HL-60 (cell line): ENCODE results near the gene CAPZA1.

Experiments used
- DNase-seq, 2 experiments: peaks; one replicate each; pipeline ENCODE4 v3.0.0-alpha.2; 2010 to 2020; ENCODE audit warnings: low read depth in 1 of 2, low spot score in 1 of 2
- H3K27ac ChIP-seq: fragments of 250-450 bp; sonication (Bioruptor Pico); replicated peaks from 2 replicates; pipeline ENCODE4 v1.5.1; 2020; ENCODE audit warnings: mild to moderate bottlenecking, moderate library complexity
- H3K27me3 ChIP-seq: fragments of 250-450 bp; sonication (Bioruptor Pico); 2 replicates; pipeline ENCODE4 v1.5.1; 2021; ENCODE audit warnings: mild to moderate bottlenecking, moderate library complexity; ENCODE audit not compliant: insufficient read depth, poor library complexity, severe bottlenecking
- H3K4me3 ChIP-seq: replicated peaks from 2 replicates; pipeline ENCODE4 v1.5.1; 2011; ENCODE audit warnings: mild to moderate bottlenecking, control low read depth, low read length; ENCODE audit not compliant: insufficient read depth
- CTCF ChIP-seq: IDR thresholded peaks from one replicate; pipeline ENCODE4 v1.5.1; 2011; ENCODE audit warnings: low read length, control low read depth, inconsistent platforms; ENCODE audit not compliant: insufficient read depth
- GABPA ChIP-seq: IDR thresholded peaks from 2 replicates; pipeline ENCODE4 v1.6.1; 2012; ENCODE audit warnings: low read depth
- POLR2AphosphoS5 ChIP-seq: IDR thresholded peaks from 2 replicates; pipeline ENCODE4 v1.6.1; 2012; ENCODE audit warnings: low read depth
- REST ChIP-seq: IDR thresholded peaks from 2 replicates; pipeline ENCODE4 v1.6.1; 2012; ENCODE audit warnings: low read depth; ENCODE audit not compliant: insufficient replicate concordance
- SPI1 ChIP-seq: IDR thresholded peaks from 2 replicates; pipeline ENCODE4 v1.6.1; 2012; ENCODE audit warnings: low read depth, mild to moderate bottlenecking, borderline replicate concordance

The CAPZA1 gene

GRCh38 chr1:112707221-112708001 lies 87.8 kb downstream of the CAPZA1 start:
- DNase-seq, result peak; percentile 55 to 61
- Histone ChIP-seq H3K27me3 (peaks cover 37% of the 10 kb centered on the region), H3K4me3 (peak overlapping the region; percentile 51), H3K27ac (no peak overlapping the region)
- no peak for TF ChIP-seq POLR2AphosphoS5
- peak; percentile 74 for TF ChIP-seq CTCF
- no peak for TF ChIP-seq SPI1

- TF ChIP-seq SPI1 (no peak), POLR2AphosphoS5 (no peak), GABPA (no peak), REST (no peak), CTCF (no peak)
- no peak for DNase-seq
- H3K4me3 ChIP-seq, result no peak overlapping the region
- peaks cover 40% of the 10 kb centered on the region for H3K27me3 ChIP-seq
- no peak overlapping the region for H3K27ac ChIP-seq
Measured at GRCh38 chr1:112708002-112708448, 88.4 kb downstream of the CAPZA1 start.

GRCh38 chr1:112708489-112708888 lies 88.9 kb downstream of the CAPZA1 start:
- no peak overlapping the region for H3K27ac ChIP-seq
- H3K27me3 ChIP-seq, result peaks cover 40% of the 10 kb centered on the region
- DNase-seq, result no peak
- no peak overlapping the region for H3K4me3 ChIP-seq
- no peak for TF ChIP-seq GABPA
- no peak for TF ChIP-seq REST
- no peak for TF ChIP-seq POLR2AphosphoS5
- TF ChIP-seq SPI1, result no peak
- TF ChIP-seq CTCF, result no peak

- TF ChIP-seq REST (no peak), SPI1 (no peak), CTCF (no peak), GABPA (no peak), POLR2AphosphoS5 (no peak)
- Histone ChIP-seq H3K27me3 (peaks cover 47% of the 10 kb centered on the region), H3K27ac (no peak overlapping the region), H3K4me3 (no peak overlapping the region)
- no peak for DNase-seq
Measured at GRCh38 chr1:112710159-112710558, 90.5 kb downstream of the CAPZA1 start.
